HepG2 (cell line): ENCODE results near the gene SALL4. TPM values are rescaled to one million over a fixed set of nuclear protein-coding genes. Genes with fewer than 3 reads are reported as not detected.

ENCODE experiments used
- ADNP ChIP-seq: sonication (generic); formaldehyde crosslinking; IDR thresholded peaks from 2 replicates; pipeline ENCODE4 v1.4.0; 2020; ENCODE audit warnings: missing genetic modification reagents
- BORCS8-MEF2B ChIP-seq: sonication (generic); formaldehyde crosslinking; IDR thresholded peaks from 2 replicates; pipeline ENCODE4 v1.8.0; 2022; ENCODE audit warnings: mild to moderate bottlenecking, missing genetic modification reagents
- GABPB1 ChIP-seq: IDR thresholded peaks from 2 replicates; pipeline ENCODE4 v1.6.1; 2016; ENCODE audit warnings: mild to moderate bottlenecking, missing genetic modification reagents, moderate library complexity, missing compliant biosample characterization
- HNF4G ChIP-seq, 2 experiments: sonication (generic) in 1 of 2; formaldehyde crosslinking in 1 of 2; IDR thresholded peaks; 2 replicates each; pipeline versions ENCODE4 v1.4.0 to v1.6.1; 2011 to 2020; ENCODE audit warnings: borderline replicate concordance in 2 of 2, low read depth in 2 of 2, mild to moderate bottlenecking in 2 of 2, low read length in 1 of 2, missing genetic modification reagents in 1 of 2, moderate library complexity in 1 of 2
- HOXA9 ChIP-seq: sonication (generic); formaldehyde crosslinking; IDR thresholded peaks from 2 replicates; pipeline ENCODE4 v1.8.1; 2022; ENCODE audit warnings: missing genetic modification reagents, mild to moderate bottlenecking, moderate library complexity, borderline replicate concordance
- HOXD1 ChIP-seq: sonication (generic); formaldehyde crosslinking; IDR thresholded peaks from 2 replicates; pipeline ENCODE4 v1.5.0; 2020; ENCODE audit warnings: missing genetic modification reagents
- ISL2 ChIP-seq: sonication (generic); formaldehyde crosslinking; IDR thresholded peaks from 2 replicates; pipeline ENCODE4 v1.5.0; 2020; ENCODE audit warnings: missing genetic modification reagents
- NRL ChIP-seq: sonication (generic); formaldehyde crosslinking; IDR thresholded peaks from 2 replicates; pipeline ENCODE4 v1.5.0; 2020; ENCODE audit warnings: missing genetic modification reagents, mild to moderate bottlenecking, moderate library complexity, borderline replicate concordance
- RELA ChIP-seq: sonication (generic); formaldehyde crosslinking; IDR thresholded peaks from 2 replicates; pipeline ENCODE4 v1.4.0; 2020; ENCODE audit warnings: missing genetic modification reagents
- SALL2 ChIP-seq: sonication (generic); formaldehyde crosslinking; IDR thresholded peaks from 2 replicates; pipeline ENCODE4 v1.8.1; 2023; ENCODE audit warnings: mild to moderate bottlenecking, missing genetic modification reagents, inconsistent platforms
- TBP ChIP-seq: sonication (generic); formaldehyde crosslinking; IDR thresholded peaks from 2 replicates; pipeline ENCODE4 v1.5.0; 2020; ENCODE audit warnings: missing genetic modification reagents
- ZBTB7A ChIP-seq: sonication (generic); formaldehyde crosslinking; IDR thresholded peaks from 2 replicates; pipeline ENCODE4 v1.8.0; 2022; ENCODE audit warnings: mild to moderate bottlenecking, missing genetic modification reagents
- ZBTB7B ChIP-seq: sonication (generic); formaldehyde crosslinking; IDR thresholded peaks from 2 replicates; pipeline ENCODE4 v1.4.0; 2020; ENCODE audit warnings: missing genetic modification reagents
- polyA plus RNA-seq, 8 experiments: library from polyadenylated mRNA; depleted of rRNA in 3 of 8; stranded (reverse) in 7 of 8; unstranded in 1 of 8; fragments of >200 nt; fragmentation: Illumina TruSeq in 4 of 8; extraction: Trizol in 4 of 8; gene quantifications; 2 replicates each; pipeline versions ENCODE4 v1.2.1 to v1.2.3, GENCODE V29; 2011 to 2016; ENCODE audit warnings: low read depth in 4 of 8, missing spikeins in 1 of 8, mixed read lengths in 1 of 8; ENCODE audit not compliant: insufficient read depth in 1 of 8
- total RNA-seq, 5 experiments: library from RNA; depleted of rRNA; stranded (reverse); fragments of >200 nt; fragmentation: Illumina TruSeq; extraction: Trizol; gene quantifications; 2 replicates each; pipeline ENCODE4 v1.2.3, GENCODE V29; 2016; ENCODE audit warnings: low read depth in 1 of 5
- TF ChIP-seq, protein P1 (sequence below): sonication (generic); formaldehyde crosslinking; IDR thresholded peaks from 2 replicates; pipeline ENCODE4 v1.4.0; 2020; ENCODE audit warnings: missing genetic modification reagents
- TF ChIP-seq, protein P2 (sequence below): sonication (generic); formaldehyde crosslinking; IDR thresholded peaks from 2 replicates; pipeline ENCODE4 v1.5.0; 2020; ENCODE audit warnings: missing genetic modification reagents
- TF ChIP-seq, protein P3 (sequence below): sonication (generic); formaldehyde crosslinking; IDR thresholded peaks from 2 replicates; pipeline ENCODE4 v1.5.0; 2020; ENCODE audit warnings: mild to moderate bottlenecking, missing genetic modification reagents
- TF ChIP-seq, protein P4 (sequence below): sonication (generic); formaldehyde crosslinking; IDR thresholded peaks from 2 replicates; pipeline ENCODE4 v1.4.0; 2020; ENCODE audit warnings: missing genetic modification reagents

The SALL4 gene
- total and polyA plus RNA-seq, 2 of the 13 experiments (the other 11 are each of a cell fraction or from before 2014, with no cell fraction given): 0.33 to 1.8 TPM

DNA sequence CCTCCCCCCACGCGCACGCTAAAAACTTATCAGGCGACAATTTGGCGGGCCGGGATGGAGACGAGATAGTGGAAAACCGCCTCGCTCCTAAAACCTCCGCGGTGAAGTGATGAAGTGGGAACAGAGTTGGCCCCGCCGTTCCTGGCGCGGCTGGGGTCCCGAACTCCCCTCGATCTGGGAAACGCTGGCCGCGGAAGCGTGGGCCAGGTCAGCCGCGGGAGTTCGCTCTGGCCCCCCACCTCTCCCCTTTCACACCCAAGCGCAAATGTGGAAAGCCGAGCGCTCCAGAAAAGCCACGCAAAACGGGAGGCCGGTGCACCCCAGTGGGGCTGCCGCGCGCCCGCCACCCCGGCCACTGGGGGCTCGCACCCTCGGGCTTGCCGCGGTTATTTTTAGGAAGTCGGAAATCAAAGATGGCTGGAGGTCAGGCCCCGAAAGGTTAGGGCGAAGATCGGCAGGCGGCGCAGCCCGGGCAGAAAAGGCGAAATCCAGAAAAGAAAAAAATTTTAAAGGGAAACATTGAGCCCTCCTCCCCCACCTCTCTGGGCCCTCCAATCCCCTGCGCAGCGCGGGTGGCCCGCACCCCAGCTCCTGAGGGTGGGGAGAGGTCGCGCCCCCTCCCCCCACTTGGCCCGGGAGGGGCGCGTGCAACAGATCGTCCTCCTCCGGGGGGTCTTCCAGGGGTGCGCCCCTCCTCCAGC is 1.0 kb downstream of the SALL4 start (continued):
- TF ChIP-seq, protein P1, sequence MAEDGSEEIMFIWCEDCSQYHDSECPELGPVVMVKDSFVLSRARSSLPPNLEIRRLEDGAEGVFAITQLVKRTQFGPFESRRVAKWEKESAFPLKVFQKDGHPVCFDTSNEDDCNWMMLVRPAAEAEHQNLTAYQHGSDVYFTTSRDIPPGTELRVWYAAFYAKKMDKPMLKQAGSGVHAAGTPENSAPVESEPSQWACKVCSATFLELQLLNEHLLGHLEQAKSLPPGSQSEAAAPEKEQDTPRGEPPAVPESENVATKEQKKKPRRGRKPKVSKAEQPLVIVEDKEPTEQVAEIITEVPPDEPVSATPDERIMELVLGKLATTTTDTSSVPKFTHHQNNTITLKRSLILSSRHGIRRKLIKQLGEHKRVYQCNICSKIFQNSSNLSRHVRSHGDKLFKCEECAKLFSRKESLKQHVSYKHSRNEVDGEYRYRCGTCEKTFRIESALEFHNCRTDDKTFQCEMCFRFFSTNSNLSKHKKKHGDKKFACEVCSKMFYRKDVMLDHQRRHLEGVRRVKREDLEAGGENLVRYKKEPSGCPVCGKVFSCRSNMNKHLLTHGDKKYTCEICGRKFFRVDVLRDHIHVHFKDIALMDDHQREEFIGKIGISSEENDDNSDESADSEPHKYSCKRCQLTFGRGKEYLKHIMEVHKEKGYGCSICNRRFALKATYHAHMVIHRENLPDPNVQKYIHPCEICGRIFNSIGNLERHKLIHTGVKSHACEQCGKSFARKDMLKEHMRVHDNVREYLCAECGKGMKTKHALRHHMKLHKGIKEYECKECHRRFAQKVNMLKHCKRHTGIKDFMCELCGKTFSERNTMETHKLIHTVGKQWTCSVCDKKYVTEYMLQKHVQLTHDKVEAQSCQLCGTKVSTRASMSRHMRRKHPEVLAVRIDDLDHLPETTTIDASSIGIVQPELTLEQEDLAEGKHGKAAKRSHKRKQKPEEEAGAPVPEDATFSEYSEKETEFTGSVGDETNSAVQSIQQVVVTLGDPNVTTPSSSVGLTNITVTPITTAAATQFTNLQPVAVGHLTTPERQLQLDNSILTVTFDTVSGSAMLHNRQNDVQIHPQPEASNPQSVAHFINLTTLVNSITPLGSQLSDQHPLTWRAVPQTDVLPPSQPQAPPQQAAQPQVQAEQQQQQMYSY: no peak
- TF ChIP-seq BORCS8-MEF2B (CRISPR knock-in tag) (no peak), GABPB1 (CRISPR knock-in tag) (peak; percentile 48; the same call in 1 of the 2 replicates), SALL2 (CRISPR knock-in tag) (no peak), HOXA9 (CRISPR knock-in tag) (no peak), ZBTB7A (CRISPR knock-in tag) (no peak), TBP (CRISPR knock-in tag) (no peak), HNF4G (IDR thresholded peaks at IDR 0.05; ENCODE audit: borderline replicate concordance, low read depth, low read length) (no peak), HNF4G (CRISPR knock-in tag; IDR thresholded peaks at IDR 0.05; ENCODE audit: borderline replicate concordance, low read depth) (no peak), ADNP (no peak), ZBTB7B (CRISPR knock-in tag) (peak; percentile 72), HOXD1 (CRISPR knock-in tag) (0 out of 2 replicates have a peak, but pooled peaks have one; percentile 51), RELA (CRISPR knock-in tag) (no peak), NRL (CRISPR knock-in tag) (no peak), ISL2 (no peak)
- TF ChIP-seq, protein P2, sequence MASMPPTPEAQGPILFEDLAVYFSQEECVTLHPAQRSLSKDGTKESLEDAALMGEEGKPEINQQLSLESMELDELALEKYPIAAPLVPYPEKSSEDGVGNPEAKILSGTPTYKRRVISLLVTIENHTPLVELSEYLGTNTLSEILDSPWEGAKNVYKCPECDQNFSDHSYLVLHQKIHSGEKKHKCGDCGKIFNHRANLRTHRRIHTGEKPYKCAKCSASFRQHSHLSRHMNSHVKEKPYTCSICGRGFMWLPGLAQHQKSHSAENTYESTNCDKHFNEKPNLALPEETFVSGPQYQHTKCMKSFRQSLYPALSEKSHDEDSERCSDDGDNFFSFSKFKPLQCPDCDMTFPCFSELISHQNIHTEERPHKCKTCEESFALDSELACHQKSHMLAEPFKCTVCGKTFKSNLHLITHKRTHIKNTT (CRISPR knock-in tag): no peak
- TF ChIP-seq, protein P3, sequence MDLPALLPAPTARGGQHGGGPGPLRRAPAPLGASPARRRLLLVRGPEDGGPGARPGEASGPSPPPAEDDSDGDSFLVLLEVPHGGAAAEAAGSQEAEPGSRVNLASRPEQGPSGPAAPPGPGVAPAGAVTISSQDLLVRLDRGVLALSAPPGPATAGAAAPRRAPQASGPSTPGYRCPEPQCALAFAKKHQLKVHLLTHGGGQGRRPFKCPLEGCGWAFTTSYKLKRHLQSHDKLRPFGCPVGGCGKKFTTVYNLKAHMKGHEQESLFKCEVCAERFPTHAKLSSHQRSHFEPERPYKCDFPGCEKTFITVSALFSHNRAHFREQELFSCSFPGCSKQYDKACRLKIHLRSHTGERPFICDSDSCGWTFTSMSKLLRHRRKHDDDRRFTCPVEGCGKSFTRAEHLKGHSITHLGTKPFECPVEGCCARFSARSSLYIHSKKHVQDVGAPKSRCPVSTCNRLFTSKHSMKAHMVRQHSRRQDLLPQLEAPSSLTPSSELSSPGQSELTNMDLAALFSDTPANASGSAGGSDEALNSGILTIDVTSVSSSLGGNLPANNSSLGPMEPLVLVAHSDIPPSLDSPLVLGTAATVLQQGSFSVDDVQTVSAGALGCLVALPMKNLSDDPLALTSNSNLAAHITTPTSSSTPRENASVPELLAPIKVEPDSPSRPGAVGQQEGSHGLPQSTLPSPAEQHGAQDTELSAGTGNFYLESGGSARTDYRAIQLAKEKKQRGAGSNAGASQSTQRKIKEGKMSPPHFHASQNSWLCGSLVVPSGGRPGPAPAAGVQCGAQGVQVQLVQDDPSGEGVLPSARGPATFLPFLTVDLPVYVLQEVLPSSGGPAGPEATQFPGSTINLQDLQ (CRISPR knock-in tag): no peak
- TF ChIP-seq, protein P4, sequence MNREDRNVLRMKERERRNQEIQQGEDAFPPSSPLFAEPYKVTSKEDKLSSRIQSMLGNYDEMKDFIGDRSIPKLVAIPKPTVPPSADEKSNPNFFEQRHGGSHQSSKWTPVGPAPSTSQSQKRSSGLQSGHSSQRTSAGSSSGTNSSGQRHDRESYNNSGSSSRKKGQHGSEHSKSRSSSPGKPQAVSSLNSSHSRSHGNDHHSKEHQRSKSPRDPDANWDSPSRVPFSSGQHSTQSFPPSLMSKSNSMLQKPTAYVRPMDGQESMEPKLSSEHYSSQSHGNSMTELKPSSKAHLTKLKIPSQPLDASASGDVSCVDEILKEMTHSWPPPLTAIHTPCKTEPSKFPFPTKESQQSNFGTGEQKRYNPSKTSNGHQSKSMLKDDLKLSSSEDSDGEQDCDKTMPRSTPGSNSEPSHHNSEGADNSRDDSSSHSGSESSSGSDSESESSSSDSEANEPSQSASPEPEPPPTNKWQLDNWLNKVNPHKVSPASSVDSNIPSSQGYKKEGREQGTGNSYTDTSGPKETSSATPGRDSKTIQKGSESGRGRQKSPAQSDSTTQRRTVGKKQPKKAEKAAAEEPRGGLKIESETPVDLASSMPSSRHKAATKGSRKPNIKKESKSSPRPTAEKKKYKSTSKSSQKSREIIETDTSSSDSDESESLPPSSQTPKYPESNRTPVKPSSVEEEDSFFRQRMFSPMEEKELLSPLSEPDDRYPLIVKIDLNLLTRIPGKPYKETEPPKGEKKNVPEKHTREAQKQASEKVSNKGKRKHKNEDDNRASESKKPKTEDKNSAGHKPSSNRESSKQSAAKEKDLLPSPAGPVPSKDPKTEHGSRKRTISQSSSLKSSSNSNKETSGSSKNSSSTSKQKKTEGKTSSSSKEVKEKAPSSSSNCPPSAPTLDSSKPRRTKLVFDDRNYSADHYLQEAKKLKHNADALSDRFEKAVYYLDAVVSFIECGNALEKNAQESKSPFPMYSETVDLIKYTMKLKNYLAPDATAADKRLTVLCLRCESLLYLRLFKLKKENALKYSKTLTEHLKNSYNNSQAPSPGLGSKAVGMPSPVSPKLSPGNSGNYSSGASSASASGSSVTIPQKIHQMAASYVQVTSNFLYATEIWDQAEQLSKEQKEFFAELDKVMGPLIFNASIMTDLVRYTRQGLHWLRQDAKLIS (CRISPR knock-in tag): no peak
